HG03103 (cell line): ENCODE data around the gene DPY19L1.
A peak's percentile ranks its signal among the peaks of the same experiment; 100 is the strongest.
"Not testable (repeated sequence)": the region's sequence is repeated elsewhere in the genome, so short reads cannot be mapped to it uniquely, and the experiment has no call there.

Source experiments
- ATAC-seq: cut with Tn5 transposase; IDR thresholded peaks from one replicate; pipeline ENCODE4 v1.9.1; 2021; ENCODE audit warnings: low read depth; ENCODE audit not compliant: unreplicated experiment

Gene DPY19L1

GRCh38 chr7:35037211-35037525, at the start of gene DPY19L1:
TSS of gene DPY19L1 (minus strand) at chr7:35037485. CDS start at chr7:35037394, 91 bp downstream.
- no peak for ATAC-seq

- ATAC-seq = not testable (repeated sequence)
These were observed 42.2 kb upstream of the DPY19L1 start for GRCh38 chr7:35079517-35079916.

- not testable (repeated sequence) for ATAC-seq
These were observed 36.7 kb upstream of the DPY19L1 start for GRCh38 chr7:35074008-35074407.

GRCh38 chr7:35072950-35073827, 35.9 kb upstream of the DPY19L1 start:
- ATAC-seq = not testable (repeated sequence)

GRCh38 chr7:35069084-35069483, 31.8 kb upstream of the DPY19L1 start:
- not testable (repeated sequence) for ATAC-seq

GRCh38 chr7:35065382-35065781, 28.1 kb upstream of the DPY19L1 start:
- ATAC-seq = not testable (repeated sequence)

GRCh38 chr7:35058571-35058970, 21.3 kb upstream of the DPY19L1 start:
- ATAC-seq = not testable (repeated sequence)

- ATAC-seq = not testable (repeated sequence)
These were observed 20.5 kb upstream of the DPY19L1 start for GRCh38 chr7:35057505-35058451.

- ATAC-seq = not testable (repeated sequence)
These were observed 18.4 kb upstream of the DPY19L1 start for GRCh38 chr7:35055733-35056132.

GRCh38 chr7:35053488-35054175, 16.3 kb upstream of the DPY19L1 start:
- not testable (repeated sequence) for ATAC-seq

GRCh38 chr7:35048390-35048789, 11.1 kb upstream of the DPY19L1 start:
- ATAC-seq = not testable (repeated sequence)

GRCh38 chr7:35047912-35048305, 10.6 kb upstream of the DPY19L1 start:
- ATAC-seq = not testable (repeated sequence)

GRCh38 chr7:35047263-35047911, 10.1 kb upstream of the DPY19L1 start:
- not testable (repeated sequence) for ATAC-seq

- ATAC-seq = not testable (repeated sequence)
These were observed 6.0 kb upstream of the DPY19L1 start for GRCh38 chr7:35043301-35043700.

- ATAC-seq = no peak
These were observed 3.6 kb upstream of the DPY19L1 start for GRCh38 chr7:35040906-35041305.

- no peak for ATAC-seq
These were observed 2.1 kb upstream of the DPY19L1 start for GRCh38 chr7:35039343-35039742.

- no peak for ATAC-seq
These were observed 1.1 kb upstream of the DPY19L1 start for GRCh38 chr7:35038354-35038753.

GRCh38 chr7:35037526-35038341, 449 bp upstream of the DPY19L1 start:
- ATAC-seq = peak; percentile 76
